NT2/D1 (cell line): ENCODE measurements around the gene MRPL38.

ENCODE experiments used
- DNase-seq: peaks from one replicate; pipeline ENCODE4 v3.0.0-alpha.2; 2011; ENCODE audit warnings: low read depth, low spot score
- H3K27me3 ChIP-seq: 2 replicates; pipeline ENCODE4 v1.6.0; 2011; ENCODE audit warnings: mild to moderate bottlenecking; ENCODE audit not compliant: insufficient read length, insufficient read depth
- H3K36me3 ChIP-seq: 2 replicates; pipeline ENCODE4 v1.6.1; 2011; ENCODE audit warnings: mild to moderate bottlenecking, low read length, mixed read lengths; ENCODE audit not compliant: insufficient read depth, insufficient read length
- H3K4me1 ChIP-seq: 2 replicates; pipeline ENCODE4 v1.5.1; 2011; ENCODE audit not compliant: insufficient read depth, insufficient read length
- H3K4me3 ChIP-seq: 2 replicates; pipeline ENCODE4 v1.5.1; 2011; ENCODE audit warnings: low read depth; ENCODE audit not compliant: insufficient read length
- H3K9ac ChIP-seq: 2 replicates; pipeline ENCODE4 v1.6.0; 2011; ENCODE audit warnings: low read depth; ENCODE audit not compliant: insufficient read length
- H3K9me3 ChIP-seq: 2 replicates; pipeline ENCODE4 v1.5.1; 2011; ENCODE audit warnings: mild to moderate bottlenecking, low read length; ENCODE audit not compliant: insufficient read depth
- SUZ12 ChIP-seq: IDR thresholded peaks from 2 replicates; pipeline ENCODE4 v1.6.1; 2011; ENCODE audit not compliant: insufficient read length, insufficient read depth; ENCODE audit errors: extremely low read depth
- YY1 ChIP-seq: IDR thresholded peaks from 2 replicates; pipeline ENCODE4 v1.6.1; 2011; ENCODE audit not compliant: insufficient read length, insufficient read depth
- ZNF274 ChIP-seq: IDR thresholded peaks from 2 replicates; pipeline ENCODE4 v1.6.1; 2011; ENCODE audit warnings: mild to moderate bottlenecking, low read depth, low read length

Gene MRPL38

GRCh38 chr17:75940727-75941441, 36.2 kb upstream of the MRPL38 start, which contains the start of gene FBF1:
Gene FBF1, minus strand, starts transcription at chr17:75941042. Its CDS starts 2,893 bp downstream, at chr17:75938149.
- Histone ChIP-seq H3K27me3 (no peaks in the 10 kb centered on the region), H3K9me3 (no peaks in the 10 kb centered on the region), H3K9ac (peak within 1 kb of the TSS; percentile 96), H3K4me3 (peak within 1 kb of the TSS; percentile 90), H3K4me1 (no peaks in the 10 kb centered on the region), H3K36me3 (peaks cover 37% of the 10 kb centered on the region)
- DNase-seq = peak; percentile 85
- TF ChIP-seq YY1 (peak; percentile 20), ZNF274 (no peak), SUZ12 (no peak)

DNA sequence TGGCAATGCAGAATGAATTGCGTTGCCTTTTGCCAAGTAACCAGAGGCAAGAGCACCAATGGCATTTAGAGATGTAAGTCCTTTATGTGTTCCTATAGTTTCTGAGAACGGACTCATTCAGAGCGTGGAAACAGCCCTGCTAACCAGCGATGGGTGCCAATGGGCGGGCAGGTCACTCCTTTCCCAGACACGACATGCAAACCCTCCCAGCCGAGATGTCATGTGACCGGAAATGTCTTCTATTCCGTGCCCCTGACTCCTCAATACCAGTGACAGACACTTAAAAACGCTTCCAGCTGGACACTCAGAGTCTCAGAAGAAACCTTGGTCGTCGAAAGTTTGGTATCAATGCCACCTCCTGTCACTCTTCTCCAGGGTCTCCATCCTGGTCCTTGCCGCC, 33.0 kb upstream of the MRPL38 start:
- TF ChIP-seq YY1 (no peak), ZNF274 (no peak), SUZ12 (no peak)
- H3K27me3 ChIP-seq = no peaks in the 10 kb centered on the region
- H3K4me1 ChIP-seq = no peaks in the 10 kb centered on the region
- no peaks in the 10 kb centered on the region for H3K9me3 ChIP-seq
- no peak for DNase-seq
- peaks cover 30% of the 10 kb centered on the region for H3K36me3 ChIP-seq
- no peak overlapping the region for H3K9ac ChIP-seq
- H3K4me3 ChIP-seq = no peak overlapping the region

DNA sequence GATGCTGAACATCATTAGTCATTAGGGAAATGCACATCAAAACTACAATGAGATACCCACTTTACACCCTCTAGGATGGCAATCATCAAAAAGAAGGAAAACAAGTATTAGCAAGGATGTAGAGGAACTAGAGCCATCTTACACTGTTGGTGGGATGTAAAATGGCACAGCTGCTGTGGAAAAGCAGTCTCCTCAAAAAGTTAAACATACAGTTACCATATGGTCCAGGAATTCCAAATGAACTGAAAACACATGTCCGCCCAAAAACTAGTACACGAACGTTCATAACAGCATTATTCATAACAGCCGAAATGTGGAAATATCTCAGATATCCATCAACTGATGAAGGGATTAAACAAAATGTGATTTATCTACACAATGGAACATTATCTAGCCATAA, 29.1 kb upstream of the MRPL38 start:
- Histone ChIP-seq H3K36me3 (peaks cover 55% of the 10 kb centered on the region), H3K4me1 (no peaks in the 10 kb centered on the region), H3K4me3 (no peak overlapping the region), H3K9me3 (no peaks in the 10 kb centered on the region), H3K27me3 (no peaks in the 10 kb centered on the region), H3K9ac (no peak overlapping the region)
- DNase-seq = no peak
- TF ChIP-seq YY1 (no peak), SUZ12 (no peak), ZNF274 (no peak)

DNA sequence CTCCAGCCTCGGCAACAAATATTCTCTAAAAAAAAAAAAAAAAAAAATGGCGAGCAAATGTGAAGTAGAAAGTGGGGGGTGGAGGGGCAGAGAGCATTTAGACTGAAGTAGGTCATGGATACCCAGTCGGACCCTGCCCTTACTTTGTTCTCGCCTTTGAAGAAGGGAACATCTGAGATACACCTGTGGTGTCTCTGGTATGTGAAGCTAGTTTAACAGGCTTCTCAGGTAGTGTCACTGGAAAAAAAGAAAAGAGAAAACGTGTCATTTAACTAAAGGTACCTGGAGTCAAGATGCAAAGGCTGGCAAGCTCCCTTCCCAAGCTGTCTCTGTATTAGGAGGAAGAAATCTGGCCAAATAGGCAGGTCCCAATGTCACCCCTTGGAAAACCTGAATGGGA, 28.2 kb upstream of the MRPL38 start:
- H3K4me1 ChIP-seq = no peaks in the 10 kb centered on the region
- TF ChIP-seq YY1 (no peak), ZNF274 (no peak), SUZ12 (no peak)
- no peak overlapping the region for H3K9ac ChIP-seq
- H3K4me3 ChIP-seq = no peak overlapping the region
- H3K9me3 ChIP-seq = no peaks in the 10 kb centered on the region
- no peaks in the 10 kb centered on the region for H3K27me3 ChIP-seq
- no peak for DNase-seq
- peaks cover 57% of the 10 kb centered on the region for H3K36me3 ChIP-seq

GRCh38 chr17:75931062-75931461, 26.4 kb upstream of the MRPL38 start:
- no peaks in the 10 kb centered on the region for H3K27me3 ChIP-seq
- peaks cover 67% of the 10 kb centered on the region for H3K36me3 ChIP-seq
- no peak for DNase-seq
- no peaks in the 10 kb centered on the region for H3K9me3 ChIP-seq
- no peaks in the 10 kb centered on the region for H3K4me1 ChIP-seq
- no peak overlapping the region for H3K4me3 ChIP-seq
- no peak overlapping the region for H3K9ac ChIP-seq
- TF ChIP-seq ZNF274 (no peak), YY1 (no peak)

DNA sequence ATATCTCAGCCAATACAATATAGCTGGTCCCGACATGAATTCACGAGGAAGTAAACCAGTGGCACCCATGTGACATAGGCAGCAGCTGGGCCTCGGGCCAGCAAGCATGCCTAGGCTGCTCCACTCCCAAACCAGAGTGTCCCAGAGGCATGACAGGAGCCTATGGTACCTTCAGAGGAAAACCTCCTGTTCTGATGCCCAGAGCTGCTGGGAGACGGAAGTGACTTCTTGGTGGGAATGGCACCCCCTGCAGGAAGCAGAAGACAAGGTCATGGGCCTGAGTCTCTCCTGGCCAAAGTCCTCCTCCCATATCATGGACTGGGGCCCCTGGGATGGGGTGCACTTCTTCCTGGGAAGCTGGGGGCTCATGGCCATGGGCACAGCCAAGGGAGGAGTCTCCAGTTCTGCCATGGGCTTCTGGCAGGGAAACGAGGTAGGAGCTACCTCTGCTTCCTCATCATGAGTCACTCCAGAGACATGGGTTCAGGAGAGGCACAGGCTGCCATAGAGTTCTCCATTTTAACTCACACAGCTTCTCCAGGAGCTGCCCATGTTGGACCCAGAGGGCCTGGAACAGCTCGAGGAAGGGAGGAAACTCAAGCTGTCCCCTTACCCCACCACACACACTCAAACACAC, 22.7 kb upstream of the MRPL38 start:
- no peaks in the 10 kb centered on the region for H3K27me3 ChIP-seq
- H3K36me3 ChIP-seq = peaks cover 80% of the 10 kb centered on the region
- H3K4me1 ChIP-seq = no peaks in the 10 kb centered on the region
- no peak for TF ChIP-seq YY1
- H3K9me3 ChIP-seq = no peaks in the 10 kb centered on the region
- no peak for DNase-seq
- H3K9ac ChIP-seq = no peak overlapping the region
- H3K4me3 ChIP-seq = no peak overlapping the region

- no peak for DNase-seq
- peaks cover 82% of the 10 kb centered on the region for H3K36me3 ChIP-seq
- no peak overlapping the region for H3K9ac ChIP-seq
- no peaks in the 10 kb centered on the region for H3K27me3 ChIP-seq
- no peak overlapping the region for H3K4me3 ChIP-seq
- H3K4me1 ChIP-seq = no peaks in the 10 kb centered on the region
- TF ChIP-seq ZNF274 (no peak), YY1 (no peak), SUZ12 (no peak)
- H3K9me3 ChIP-seq = no peaks in the 10 kb centered on the region
Measured at GRCh38 chr17:75926456-75926855, 21.8 kb upstream of the MRPL38 start.

- TF ChIP-seq ZNF274 (no peak), YY1 (no peak), SUZ12 (no peak)
- H3K27me3 ChIP-seq = no peaks in the 10 kb centered on the region
- no peak overlapping the region for H3K9ac ChIP-seq
- peaks cover 83% of the 10 kb centered on the region for H3K36me3 ChIP-seq
- H3K4me3 ChIP-seq = no peak overlapping the region
- no peak for DNase-seq
- H3K4me1 ChIP-seq = no peaks in the 10 kb centered on the region
- no peaks in the 10 kb centered on the region for H3K9me3 ChIP-seq
Measured at GRCh38 chr17:75925912-75926311, 21.2 kb upstream of the MRPL38 start.
